Measurements from ENCODE around the gene ABCC10.
"Not testable (repeated sequence)": the region's sequence is repeated elsewhere in the genome, so short reads cannot be mapped to it uniquely, and the experiment has no call there.

ABCC10 gene

DNA sequence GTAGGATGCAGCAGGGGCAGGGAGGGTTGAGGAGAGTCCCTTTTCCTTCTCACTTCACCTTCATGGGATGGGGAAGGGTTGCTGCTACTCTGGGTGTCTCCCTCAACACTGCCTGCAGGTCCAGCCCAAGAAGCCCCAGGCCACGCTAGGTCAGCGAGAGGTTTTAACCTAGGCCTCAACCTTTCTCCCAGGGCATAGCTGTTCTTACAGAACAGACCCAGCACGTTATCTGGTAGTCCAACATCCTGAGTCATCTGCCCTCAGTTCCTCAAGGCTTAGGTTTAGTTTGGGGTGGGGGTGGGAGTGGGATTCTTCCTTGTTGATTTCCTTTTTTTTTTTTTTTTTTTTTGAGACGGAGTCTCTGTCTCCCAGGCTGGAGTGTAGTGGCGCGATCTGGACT lies 67.0 kb downstream of the ABCC10 start:
- in situ Hi-C loops (cut with MboI; ENCODE audit: low sequenced_read_pairs): no loop called here

DNA sequence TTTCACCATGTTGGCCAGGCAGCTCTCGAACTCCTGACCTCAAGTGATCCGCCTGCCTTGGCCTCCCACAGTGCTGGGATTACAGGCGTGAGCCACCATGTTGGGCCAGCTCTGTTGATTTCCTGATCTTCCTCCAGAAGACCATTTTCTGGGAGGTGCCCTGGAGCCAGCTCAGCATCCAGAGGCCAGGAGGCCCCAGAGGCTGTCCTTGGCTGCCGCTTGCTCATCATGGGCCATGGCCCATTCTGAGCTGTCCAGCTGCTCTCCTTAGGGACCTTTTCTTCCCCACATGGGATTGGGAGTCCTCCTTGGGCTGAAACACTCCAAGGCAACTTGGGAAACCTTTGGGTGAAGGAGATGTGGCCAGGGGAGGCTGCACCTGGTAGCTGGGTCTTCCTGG lies 67.4 kb downstream of the ABCC10 start:
- in situ Hi-C loops (cut with MboI; ENCODE audit: low sequenced_read_pairs): no loop called here

DNA sequence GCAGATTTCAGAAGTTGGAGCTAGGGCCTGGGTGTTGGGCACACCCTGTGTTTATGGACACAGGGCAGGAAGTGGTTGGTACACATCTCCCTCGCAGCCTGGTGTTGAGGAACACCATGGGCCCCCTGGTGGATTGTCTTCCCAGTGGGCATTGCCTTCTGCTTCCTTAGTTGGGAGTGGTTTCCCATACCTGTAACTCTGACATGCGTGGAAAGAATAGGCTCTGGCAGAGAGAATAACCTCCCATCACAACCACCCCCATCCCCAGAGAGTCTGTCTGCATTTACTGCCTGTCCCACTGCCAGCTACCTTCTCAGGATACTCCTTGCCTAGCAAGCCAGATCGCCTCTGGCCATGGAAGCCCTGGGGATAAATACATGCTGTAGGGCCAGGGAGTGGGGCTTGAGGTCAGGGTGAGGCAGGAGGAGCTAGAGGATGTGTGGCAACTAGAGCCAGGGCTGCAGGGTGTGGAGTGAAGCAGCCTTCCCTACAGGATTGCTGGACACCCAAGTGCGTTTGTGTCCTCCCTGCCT lies 68.1 kb downstream of the ABCC10 start:
- in situ Hi-C loops (cut with MboI; ENCODE audit: low sequenced_read_pairs): no loop called here

DNA sequence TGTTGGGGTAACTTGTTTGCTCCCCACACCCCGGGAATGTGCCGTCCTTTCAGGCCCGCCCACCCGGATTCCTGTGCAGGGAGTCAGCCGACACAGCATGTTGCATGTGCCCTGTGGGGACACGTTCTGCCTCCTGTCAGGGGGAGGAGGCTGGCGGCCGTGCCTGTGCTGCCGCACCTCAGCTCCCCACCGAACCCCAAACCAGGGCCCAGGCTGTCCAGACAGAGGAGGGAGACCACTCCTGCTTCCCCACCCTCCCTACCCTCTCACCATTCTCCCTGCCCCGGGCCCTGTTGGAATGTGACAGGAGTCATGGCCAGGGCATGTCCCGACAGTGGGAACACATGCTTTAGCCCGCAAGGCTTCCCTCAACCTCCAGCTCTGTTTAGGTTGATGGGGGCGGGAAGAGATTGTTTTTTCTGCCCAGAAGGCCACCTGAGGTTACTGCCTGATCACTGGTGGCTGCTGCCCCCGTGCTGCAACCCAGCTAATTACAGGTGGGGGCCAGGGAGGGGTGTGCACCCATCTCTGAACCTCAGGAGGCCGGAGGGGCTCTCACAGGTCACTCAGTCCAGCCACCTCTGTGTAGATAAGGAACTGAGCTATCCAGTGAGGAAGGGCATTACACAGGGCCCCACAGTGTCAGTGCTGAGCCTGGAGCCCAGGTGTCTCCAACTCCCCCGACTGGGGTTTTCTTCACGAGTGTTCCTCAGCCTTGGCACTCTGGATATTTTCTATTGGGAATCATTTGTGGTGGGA lies 69.2 kb downstream of the ABCC10 start:
- in situ Hi-C loops (cut with MboI; ENCODE audit: low sequenced_read_pairs): no loop called here

DNA sequence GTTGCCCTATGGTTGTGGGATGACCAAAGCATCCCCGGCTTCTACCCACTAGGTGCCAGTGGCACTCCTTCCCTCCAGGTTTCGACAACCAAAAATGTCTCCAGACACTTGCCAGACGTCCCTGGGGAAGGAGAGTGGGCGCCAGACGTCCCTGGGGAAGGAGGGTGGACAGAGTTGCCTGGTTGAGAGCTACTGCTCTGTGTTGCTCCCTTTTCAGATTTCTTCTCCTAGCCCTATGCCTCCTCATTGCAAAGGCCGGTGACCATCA lies 69.7 kb downstream of the ABCC10 start:
- in situ Hi-C loops (cut with MboI; ENCODE audit: low sequenced_read_pairs): no loop called here

DNA sequence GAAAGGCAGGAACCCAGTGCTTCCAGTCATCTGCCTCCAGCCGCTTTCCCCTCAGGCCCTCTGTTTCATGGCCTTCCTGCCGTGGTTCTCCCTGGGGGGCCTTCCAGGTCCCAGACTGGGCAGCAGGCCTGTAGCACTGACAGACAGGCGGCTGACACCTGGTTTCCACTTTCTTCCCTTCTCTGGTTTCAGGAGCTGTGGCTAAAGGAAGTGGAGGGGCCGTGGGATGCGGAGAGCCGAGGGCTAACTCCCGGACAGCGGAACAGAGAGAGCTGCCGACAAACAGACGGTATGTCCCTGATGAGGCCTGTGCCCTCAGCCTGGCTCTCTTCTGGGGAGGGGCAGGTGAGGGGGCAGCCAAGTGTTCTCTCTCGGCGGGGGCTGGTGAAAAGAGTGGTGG lies 70.3 kb downstream of the ABCC10 start:
- in situ Hi-C loops (cut with MboI; ENCODE audit: low sequenced_read_pairs): no loop called here

DNA sequence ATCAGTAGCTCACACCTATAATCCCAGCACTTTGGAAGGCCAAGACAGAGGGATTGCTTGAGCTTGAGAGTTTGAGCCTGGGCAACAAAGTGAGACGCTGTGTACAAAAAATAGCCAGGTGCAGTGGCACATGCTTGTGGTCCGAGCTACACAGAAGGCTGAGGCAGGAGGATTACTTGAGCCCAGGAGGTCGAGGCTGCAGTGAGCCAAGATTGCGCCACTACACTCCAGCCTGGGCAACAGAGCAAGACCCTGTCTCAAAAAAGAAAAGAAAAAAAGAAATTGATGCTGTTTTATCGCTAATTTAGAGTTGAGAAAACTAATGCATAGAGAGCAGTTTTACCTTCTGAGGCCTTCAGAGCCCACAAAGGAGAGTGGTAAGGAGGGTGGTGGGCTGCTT lies 71.0 kb downstream of the ABCC10 start:
- in situ Hi-C loops (cut with MboI; ENCODE audit: low sequenced_read_pairs): not testable (repeated sequence)

DNA sequence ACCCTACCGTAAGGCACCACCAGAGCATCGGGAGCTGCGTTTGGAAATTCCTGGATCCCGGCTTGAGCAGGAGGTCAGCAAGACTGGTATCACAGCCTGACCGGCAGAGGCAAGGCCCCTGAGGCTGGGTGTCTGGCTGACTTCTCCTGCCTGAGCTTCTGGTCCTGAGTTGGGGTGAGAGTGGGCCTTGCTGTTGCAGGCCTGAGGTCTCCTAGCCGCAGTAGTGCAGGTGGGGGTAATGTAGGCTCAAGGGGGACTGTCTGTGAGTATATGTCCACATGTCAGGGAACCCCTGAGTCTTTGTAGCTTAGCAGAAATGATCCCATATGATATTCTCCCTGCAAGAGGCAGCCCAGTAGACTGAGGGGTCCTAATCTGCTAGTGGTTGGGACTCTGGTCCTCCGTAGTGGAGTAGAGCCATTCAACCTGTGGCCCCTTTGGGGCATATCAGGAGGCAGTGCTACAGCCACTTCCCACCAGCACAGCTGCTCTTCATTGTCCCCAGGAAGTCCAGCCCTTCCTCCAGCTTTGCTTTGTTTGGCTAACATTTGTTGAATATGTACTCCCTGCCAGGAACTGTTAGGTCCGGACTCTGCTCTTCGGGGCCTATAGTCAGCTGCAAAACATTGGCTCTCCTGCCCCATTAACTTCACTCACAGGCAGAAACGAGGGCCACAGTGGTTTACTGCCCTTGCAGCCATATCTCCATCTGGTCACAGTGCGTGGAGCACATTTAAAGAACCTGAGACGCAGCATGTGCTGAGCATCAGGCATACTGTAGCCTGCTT lies 71.9 kb downstream of the ABCC10 start:
- in situ Hi-C loops (cut with MboI; ENCODE audit: low sequenced_read_pairs): no loop called here
